NCI-H1048 (cell line): Measurements from ENCODE around the gene SLC16A3.

Source experiments
- DNase-seq: peaks from one replicate; lab custom pipeline; 2025; lab: John Stamatoyannopoulos, UW

The SLC16A3 gene

DNA sequence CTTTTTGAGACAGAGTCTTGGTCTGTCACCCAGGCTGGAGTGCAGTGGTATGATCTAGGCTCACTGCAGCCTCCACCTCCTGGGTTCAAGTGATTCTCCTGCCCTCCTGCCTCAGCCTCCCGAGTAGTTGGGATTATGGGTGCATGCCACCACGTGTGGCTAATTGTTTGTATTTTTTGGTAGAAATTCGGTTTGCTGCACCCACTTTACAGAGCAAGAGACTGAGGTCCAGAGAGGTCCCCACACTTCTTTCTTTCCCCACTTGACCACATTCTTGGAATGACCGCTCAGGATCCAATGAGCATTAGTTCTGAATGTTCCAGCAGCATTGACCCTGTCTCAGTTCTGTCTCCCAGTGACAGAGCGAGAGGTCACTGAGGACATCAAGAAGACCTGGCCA lies 5.3 kb upstream of the SLC16A3 start:
- no peak for DNase-seq

- DNase-seq = no peak
Observed at GRCh38 chr17:82224666-82225065, 4.2 kb upstream of the SLC16A3 start.

DNA sequence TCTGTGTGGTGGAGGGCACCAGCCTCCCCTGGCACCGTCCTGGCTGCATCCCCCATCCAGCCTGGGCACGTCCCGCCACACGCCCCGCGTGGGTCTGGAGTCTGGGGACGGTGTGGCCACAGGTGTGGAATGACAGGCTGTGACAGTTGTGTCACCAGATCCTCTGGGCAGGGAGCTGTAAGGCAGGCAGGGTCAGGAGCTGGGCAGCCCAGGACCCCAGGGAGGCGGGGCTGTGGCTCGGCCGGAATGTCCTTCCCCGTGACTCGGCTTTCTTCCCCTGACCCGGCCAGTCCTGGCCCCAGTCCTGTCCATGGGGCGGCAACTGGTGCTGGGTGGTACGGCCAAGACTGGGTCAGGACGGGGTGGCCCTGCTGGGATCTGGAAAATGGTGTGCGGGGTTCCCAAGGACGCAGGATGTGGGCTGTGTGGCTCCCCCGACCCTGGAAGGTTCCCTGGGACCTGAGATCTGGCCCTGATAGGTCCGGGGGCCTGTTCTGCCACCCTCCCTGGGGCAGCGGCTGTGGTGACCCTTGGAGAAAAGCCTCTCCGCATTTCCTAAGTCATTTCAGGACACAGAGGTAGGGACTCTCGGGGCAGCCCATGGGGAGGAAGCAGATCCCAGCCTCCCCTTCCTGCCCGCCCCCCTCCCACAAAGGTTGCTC lies 3.3 kb upstream of the SLC16A3 start:
- DNase-seq = no peak

DNA sequence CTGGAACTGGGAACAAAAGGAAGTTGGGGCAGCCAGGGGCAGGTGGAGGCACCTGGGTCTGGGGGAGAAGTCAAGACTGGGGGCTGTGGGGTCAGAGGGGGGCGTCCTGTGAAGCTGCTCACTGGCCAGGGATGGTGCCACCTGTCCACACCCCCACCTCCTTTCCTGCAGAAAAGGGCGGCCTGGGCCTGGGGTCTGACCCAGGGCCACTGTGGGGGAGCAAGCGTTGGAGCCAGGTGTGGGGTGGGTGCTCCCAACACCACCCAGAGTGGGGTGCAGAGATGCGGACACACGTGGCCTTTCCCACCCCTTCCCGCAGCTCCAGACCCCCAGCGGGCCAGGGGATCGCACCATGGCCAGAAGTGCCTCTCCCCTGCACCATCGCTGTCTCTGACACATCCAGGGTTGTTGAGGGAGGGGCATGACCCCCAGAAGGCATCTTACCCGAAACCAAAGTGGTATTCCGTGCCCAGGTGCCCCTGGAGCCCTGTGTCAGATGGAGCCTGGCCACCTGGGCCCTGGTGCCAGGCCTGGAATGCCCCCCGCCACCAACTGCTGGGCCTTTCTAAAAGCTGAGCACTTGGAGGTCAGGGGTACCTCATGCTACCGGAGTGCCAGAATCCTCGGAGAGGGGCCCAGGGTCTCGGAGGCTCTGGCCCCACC lies 2.6 kb upstream of the SLC16A3 start:
- DNase-seq = no peak

DNA sequence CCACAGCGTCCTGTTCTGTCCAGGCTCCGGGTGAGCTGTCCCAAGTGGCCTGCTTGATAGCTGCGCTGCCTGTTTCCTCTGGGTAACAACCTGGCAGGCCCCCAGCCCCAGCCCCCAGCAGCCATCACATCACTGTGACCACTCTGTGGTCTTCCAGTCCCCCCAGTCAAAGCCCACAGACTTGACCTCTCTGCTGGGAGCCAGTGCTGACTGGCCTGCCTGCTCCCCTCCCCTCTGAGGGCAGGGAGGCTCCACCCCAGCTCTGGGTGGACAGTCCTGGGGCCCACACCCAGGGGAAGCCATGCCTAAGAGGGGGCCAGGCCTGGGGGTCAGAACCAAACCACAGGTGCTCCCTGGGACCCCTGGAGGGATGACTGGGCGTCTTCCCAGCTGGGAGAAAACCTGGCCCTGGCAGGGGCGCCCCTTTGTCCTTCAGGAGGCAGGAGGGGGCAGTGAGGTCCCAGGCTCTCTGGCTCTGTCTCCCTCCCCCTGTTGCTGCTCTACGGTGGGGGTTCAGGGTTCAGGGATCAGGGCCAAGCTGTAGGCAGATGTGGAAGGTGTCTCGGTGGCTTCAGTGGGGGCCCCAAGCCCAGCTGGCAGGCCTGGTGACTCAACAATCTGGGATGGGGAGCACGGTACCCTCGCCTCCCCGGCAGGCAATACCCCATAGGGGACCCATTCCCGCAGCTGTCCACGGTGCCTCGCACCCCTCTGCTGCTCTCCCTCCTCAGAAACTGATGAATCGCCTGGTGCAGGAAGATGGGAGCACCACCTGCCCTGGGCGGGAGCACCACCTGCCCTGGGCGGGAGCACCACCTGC lies 1.8 kb upstream of the SLC16A3 start:
- DNase-seq = no peak

DNA sequence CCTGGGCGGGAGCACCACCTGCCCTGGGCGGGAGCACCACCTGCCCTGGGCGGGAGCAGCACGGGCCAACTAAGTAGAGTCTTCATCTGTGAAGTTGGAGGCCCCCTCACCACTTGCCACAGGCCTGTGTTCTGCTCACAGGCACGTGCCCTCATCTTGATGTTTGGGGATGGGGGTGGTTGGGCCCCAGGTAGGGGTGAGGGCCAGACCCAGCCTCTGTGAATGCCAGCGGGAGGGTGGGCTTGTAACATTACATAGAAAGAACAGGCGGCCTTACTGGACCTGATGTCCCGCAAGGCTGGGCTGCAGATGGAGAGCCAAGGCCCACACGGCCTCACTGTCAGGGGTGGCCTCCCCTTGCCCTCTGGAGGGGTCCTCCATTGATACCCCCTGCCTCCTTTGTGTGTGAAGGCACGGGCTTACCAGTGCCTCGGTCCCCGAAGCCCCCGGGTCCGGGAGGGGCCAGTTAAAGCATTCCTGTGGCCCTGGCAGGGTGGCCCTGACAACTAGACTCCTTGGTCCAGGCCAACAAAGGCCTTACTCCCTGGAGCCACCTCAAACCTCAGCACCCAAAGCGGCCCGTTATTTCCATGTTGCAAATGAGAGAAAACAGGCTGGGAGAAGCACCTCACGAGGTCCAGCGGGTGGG lies 1.1 kb upstream of the SLC16A3 start:
- no peak for DNase-seq

- no peak for DNase-seq
Observed at GRCh38 chr17:82228278-82228841, 482 bp upstream of the SLC16A3 start.

DNA sequence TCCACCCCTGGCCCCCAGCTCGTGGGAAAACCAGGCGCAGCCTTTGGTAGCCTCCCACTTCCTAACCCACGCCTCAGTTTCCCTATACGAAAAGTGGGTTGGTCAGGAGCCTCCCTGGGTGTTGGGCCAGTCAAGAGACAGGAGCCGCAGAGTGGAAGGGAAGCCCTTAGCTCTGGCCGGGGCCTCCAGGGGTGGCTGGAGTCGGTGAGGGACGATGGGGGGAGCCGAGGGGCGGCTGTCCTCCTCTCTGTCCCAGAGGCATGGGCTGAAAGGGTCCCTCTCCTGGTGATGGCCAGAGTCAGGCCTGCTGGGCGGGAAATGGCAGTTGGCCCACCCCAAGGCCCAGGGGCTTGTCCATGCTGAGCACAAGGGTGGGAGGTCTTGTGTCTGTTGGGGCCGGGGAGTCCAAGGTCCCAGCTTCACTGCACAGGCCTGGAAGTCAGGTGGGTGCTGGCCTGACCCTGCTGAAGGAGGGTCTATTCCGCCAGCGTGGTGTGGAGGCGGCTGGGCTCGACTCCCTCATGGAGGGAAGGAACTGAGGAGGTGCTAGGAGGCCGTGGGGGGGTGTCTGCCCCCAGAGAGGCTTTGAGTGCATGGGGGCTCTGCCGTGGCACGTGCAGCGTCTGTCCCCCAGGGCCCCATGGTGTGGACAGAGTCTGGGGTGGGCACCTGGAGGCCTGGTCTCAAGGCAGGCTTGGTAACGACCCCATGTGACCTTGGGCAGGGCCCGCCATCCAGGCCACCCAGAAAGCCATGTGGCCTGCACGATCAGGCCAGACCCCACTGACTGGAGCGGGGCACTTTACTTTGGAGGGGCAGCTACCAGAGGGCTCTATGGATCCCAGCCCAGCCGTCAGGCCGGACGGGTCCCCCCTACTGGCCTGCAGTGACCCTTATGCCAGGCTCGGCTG lies 1.1 kb downstream of the SLC16A3 start:
- DNase-seq = no peak

DNA sequence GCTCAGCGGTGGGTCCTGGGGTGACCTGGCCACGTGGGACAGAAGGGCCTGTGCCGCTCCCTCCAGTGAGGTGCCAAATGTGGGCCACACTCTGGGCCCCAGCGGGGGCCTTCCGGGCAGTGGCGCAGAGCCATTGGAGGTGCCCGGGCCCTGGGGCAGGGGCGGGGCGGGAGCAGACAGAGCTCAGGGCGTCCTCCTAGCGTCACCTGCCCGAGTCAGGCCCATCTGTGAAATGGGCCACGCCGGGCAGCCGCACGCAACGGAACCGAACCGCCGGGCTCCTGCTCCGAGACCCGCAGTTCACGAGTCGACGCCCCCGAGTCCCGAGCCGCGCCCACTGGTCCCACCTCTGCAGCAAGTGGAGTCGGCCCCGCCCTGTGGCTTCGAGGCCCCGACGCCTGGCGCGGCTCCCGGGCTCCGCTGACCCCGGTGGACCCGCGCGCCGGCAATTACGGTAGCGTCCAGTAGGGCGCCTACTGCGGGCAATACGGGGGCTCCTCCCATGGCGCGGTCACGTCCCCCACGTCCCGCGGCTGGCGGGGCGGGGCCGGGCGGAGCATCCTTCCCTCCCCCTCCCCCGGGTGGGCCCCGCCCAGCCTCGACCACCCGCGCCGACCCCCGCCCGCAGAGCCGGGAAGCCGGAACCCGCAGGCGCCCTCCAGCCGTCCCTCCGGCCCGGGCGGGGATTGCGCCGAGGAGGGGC lies 1.9 kb downstream of the SLC16A3 start:
- DNase-seq = no peak

GRCh38 chr17:82231312-82231561 lies 2.4 kb downstream of the SLC16A3 start:
- no peak for DNase-seq

DNA sequence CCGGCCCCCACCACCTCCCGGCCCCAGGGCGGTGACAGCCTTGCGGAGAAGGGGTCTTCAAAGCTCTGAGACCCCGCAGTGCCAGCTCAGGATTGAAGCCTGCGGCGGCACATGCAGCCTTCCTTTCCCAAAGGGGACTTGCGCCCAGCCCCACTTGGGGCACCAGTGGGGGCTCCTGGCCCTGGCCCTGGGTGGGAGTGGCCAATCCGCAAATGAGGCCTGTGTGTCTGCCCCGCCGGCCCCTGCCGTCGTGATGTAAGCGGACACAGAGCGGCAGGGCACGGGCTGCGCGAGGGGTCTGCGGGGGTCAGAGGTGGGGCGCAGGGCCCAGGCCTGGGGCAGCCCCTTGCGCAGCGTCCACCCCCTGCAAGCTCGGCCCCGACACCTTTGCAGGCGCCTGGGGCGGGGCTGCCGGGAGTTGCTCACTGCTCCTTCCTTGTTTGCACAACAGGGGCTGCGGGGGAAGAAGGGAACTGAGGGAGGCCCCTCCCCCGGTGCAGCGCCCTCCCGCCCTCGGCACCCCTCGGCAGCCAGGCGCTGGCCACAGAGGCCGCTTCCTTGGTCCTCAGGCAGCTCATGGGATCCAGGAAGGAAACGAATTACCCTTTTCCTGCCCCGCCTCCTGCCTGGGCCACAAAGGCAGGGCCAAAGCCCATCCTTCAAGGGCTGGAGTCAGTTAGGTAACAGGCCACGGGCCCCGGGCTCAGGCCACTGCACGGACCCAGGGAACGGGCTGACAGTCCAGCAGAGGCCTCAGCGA lies 2.9 kb downstream of the SLC16A3 start:
- DNase-seq = no peak

DNA sequence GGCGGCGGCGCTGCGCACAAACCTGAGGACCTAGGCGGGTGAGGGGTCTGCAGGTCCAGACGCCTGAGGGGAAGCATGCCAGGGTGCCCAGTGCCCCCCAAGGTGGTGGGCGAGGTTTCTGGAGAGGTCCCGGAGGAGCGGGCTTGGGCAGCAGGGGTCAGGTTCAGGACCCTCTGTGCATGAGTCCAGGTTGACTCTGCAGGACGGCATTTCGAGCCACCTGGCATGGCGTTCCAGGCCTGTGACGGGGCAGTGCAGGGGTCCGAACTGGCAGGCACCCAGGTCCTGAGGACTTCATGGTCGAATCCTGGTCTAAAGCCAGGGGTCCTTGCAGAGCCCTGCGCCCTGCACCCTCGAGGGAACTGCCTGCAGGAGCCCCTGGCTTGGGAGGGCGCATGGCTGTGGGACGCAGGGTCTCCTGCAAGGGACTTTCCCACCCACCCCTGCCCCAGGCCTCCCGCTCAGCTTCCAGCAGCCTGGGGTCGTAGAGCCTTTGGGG lies 3.5 kb downstream of the SLC16A3 start:
- no peak for DNase-seq

DNA sequence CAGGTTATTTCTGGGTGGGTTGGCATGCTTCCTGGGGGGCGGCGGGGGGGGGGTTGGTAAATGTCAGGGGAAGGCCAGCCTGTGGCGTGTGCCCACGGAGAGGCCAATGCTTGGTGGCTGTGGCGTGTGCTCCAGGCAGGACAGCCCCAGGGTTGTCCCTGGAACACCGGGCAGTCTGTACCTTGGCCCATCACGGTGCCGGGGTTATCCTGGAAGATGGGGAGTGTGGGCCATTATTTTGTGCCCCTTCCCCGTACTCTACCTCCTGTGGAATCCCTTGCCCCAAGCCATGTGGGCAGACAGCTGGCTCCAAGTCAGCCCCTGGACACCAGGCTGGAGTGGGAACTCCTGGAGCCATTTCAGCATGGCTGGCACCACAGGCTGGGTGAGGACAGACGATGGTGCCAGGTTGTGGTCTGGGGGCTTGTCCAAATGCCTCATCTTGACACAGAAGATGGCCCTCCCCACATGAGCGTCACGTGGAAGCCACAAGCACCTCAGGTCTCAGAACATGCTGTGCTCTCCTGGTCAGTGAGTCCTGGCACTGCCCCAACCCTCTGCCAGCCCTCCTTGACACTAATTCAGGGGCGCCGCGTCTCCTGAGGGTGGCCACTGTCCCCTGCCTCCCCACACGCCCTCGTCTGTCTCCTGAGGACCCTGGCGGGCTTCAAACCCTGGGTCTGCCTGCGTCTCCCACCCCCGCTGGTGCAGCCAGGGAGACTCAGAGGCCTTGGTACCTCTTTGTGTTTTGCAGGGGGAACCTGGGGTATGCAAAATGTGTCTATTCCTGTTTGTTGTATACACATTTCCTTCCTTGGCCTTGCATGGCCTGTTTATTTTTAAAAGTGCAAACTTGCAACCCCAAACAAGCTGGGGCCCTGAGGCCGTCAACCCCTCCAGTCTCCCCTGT lies 4.3 kb downstream of the SLC16A3 start:
- DNase-seq = no peak

GRCh38 chr17:82234211-82235055 lies 5.6 kb downstream of the SLC16A3 start:
- no peak for DNase-seq

GRCh38 chr17:82235056-82235774 lies 6.4 kb downstream of the SLC16A3 start:
- no peak for DNase-seq

DNA sequence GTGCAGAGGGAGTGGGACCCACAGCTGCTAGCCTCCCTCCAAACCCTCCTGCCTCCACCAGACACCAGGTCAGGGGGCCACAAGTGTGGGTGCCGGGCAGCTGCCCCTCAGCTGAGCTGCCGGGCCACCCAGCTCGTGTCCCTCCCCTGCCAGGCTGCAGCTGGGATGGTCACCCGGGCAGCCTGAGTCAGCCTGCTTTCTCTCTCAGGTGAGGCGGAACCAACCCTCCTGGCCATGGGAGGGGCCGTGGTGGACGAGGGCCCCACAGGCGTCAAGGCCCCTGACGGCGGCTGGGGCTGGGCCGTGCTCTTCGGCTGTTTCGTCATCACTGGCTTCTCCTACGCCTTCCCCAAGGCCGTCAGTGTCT lies 6.9 kb downstream of the SLC16A3 start:
- no peak for DNase-seq
